HepG2 (cell line): ENCODE results near the gene NPPA. TPM values are rescaled to one million over a fixed set of nuclear protein-coding genes. Genes with fewer than 3 reads are reported as not detected.

Source experiments
- CEBPG ChIP-seq: IDR thresholded peaks from 2 replicates; pipeline ENCODE4 v1.6.1; 2016
- ELF1 ChIP-seq: sonication (generic); formaldehyde crosslinking; IDR thresholded peaks from 2 replicates; pipeline ENCODE4 v1.4.0; 2020; ENCODE audit warnings: missing genetic modification reagents
- GZF1 ChIP-seq: sonication (generic); formaldehyde crosslinking; IDR thresholded peaks from 2 replicates; pipeline ENCODE4 v1.5.1; 2020; ENCODE audit warnings: mild to moderate bottlenecking, missing genetic modification reagents
- HHEX ChIP-seq: IDR thresholded peaks from 2 replicates; pipeline ENCODE4 v1.6.1; 2016; ENCODE audit warnings: control low read depth
- HNF1B ChIP-seq: sonication (generic); formaldehyde crosslinking; IDR thresholded peaks from 2 replicates; pipeline ENCODE4 v1.5.1; 2020; ENCODE audit warnings: mild to moderate bottlenecking, moderate library complexity, missing genetic modification reagents
- NFE2L1 ChIP-seq: sonication (generic); formaldehyde crosslinking; IDR thresholded peaks from 2 replicates; pipeline ENCODE4 v1.4.0; 2020; ENCODE audit warnings: missing genetic modification reagents, mild to moderate bottlenecking, borderline replicate concordance
- PHF8 ChIP-seq: sonication (generic); formaldehyde crosslinking; IDR thresholded peaks from 2 replicates; pipeline ENCODE4 v1.5.0; 2020; ENCODE audit warnings: missing genetic modification reagents
- POLR2AphosphoS2 ChIP-seq: IDR thresholded peaks from 2 replicates; pipeline ENCODE4 v1.6.1; 2011; ENCODE audit warnings: low read depth, low read length, improper control_type of control experiment
- RXRB ChIP-seq: IDR thresholded peaks from 2 replicates; pipeline ENCODE4 v1.6.1; 2016; ENCODE audit warnings: borderline replicate concordance, missing genetic modification reagents, missing compliant biosample characterization
- SAFB2 ChIP-seq: sonication (generic); formaldehyde crosslinking; IDR thresholded peaks from 2 replicates; pipeline ENCODE4 v1.5.1; 2020; ENCODE audit warnings: missing genetic modification reagents, low read depth, mild to moderate bottlenecking, borderline replicate concordance
- SCMH1 ChIP-seq: sonication (generic); formaldehyde crosslinking; IDR thresholded peaks from 2 replicates; pipeline ENCODE4 v1.9.0; 2021; ENCODE audit warnings: missing genetic modification reagents, mild to moderate bottlenecking, borderline replicate concordance
- ZBTB21 ChIP-seq: sonication (generic); formaldehyde crosslinking; IDR thresholded peaks from 2 replicates; pipeline ENCODE4 v1.4.0; 2020; ENCODE audit warnings: missing genetic modification reagents
- ZBTB26 ChIP-seq: IDR thresholded peaks from 2 replicates; pipeline ENCODE4 v1.6.1; 2016; ENCODE audit warnings: missing compliant biosample characterization, missing genetic modification reagents, borderline replicate concordance
- ZBTB42 ChIP-seq: sonication (generic); formaldehyde crosslinking; IDR thresholded peaks from 2 replicates; pipeline ENCODE4 v1.5.0; 2020; ENCODE audit warnings: mild to moderate bottlenecking, missing genetic modification reagents
- ZMAT3 ChIP-seq: sonication (generic); formaldehyde crosslinking; conservative IDR thresholded peaks from 2 replicates; pipeline ENCODE4 v1.7.0; 2021; ENCODE audit warnings: missing genetic modification reagents
- ZMYM2 ChIP-seq: sonication (generic); formaldehyde crosslinking; IDR thresholded peaks from 2 replicates; pipeline ENCODE4 v1.8.0; 2022; ENCODE audit warnings: mild to moderate bottlenecking, missing genetic modification reagents
- ZNF124 ChIP-seq: sonication (generic); formaldehyde crosslinking; IDR thresholded peaks from 2 replicates; pipeline ENCODE4 v1.4.0; 2020; ENCODE audit warnings: missing genetic modification reagents
- ZNF275 ChIP-seq: sonication (generic); formaldehyde crosslinking; IDR thresholded peaks from 2 replicates; pipeline ENCODE4 v1.8.0; 2022; ENCODE audit warnings: missing genetic modification reagents, mild to moderate bottlenecking, inconsistent platforms, borderline replicate concordance
- ZNF34 ChIP-seq: sonication (generic); formaldehyde crosslinking; IDR thresholded peaks from 2 replicates; pipeline ENCODE4 v1.4.0; 2020; ENCODE audit warnings: mild to moderate bottlenecking, missing genetic modification reagents, borderline replicate concordance
- ZNF350 ChIP-seq: sonication (generic); formaldehyde crosslinking; IDR thresholded peaks from 2 replicates; pipeline ENCODE4 v1.4.0; 2020; ENCODE audit warnings: mild to moderate bottlenecking, low read depth, missing genetic modification reagents, borderline replicate concordance
- ZNF367 ChIP-seq: sonication (generic); formaldehyde crosslinking; IDR thresholded peaks from 2 replicates; pipeline ENCODE4 v1.4.0; 2020; ENCODE audit warnings: missing genetic modification reagents, borderline replicate concordance
- ZNF446 ChIP-seq: sonication (generic); formaldehyde crosslinking; IDR thresholded peaks from 2 replicates; pipeline ENCODE4 v1.5.0; 2020; ENCODE audit warnings: mild to moderate bottlenecking, missing genetic modification reagents
- ZNF484 ChIP-seq: sonication (generic); formaldehyde crosslinking; IDR thresholded peaks from 2 replicates; pipeline ENCODE4 v1.5.1; 2020; ENCODE audit warnings: mild to moderate bottlenecking, low read depth, missing genetic modification reagents, borderline replicate concordance
- ZNF660 ChIP-seq: sonication (generic); formaldehyde crosslinking; IDR thresholded peaks from 2 replicates; pipeline ENCODE4 v1.5.1; 2020; ENCODE audit warnings: mild to moderate bottlenecking, low read depth, missing genetic modification reagents, borderline replicate concordance
- ZSCAN31 ChIP-seq: sonication (generic); formaldehyde crosslinking; IDR thresholded peaks from 2 replicates; pipeline ENCODE4 v1.5.0; 2020; ENCODE audit warnings: low read depth, mild to moderate bottlenecking, missing genetic modification reagents
- polyA plus RNA-seq, 8 experiments: library from polyadenylated mRNA; depleted of rRNA in 3 of 8; stranded (reverse) in 7 of 8; unstranded in 1 of 8; fragments of >200 nt; fragmentation: Illumina TruSeq in 4 of 8; extraction: Trizol in 4 of 8; gene quantifications; 2 replicates each; pipeline versions ENCODE4 v1.2.1 to v1.2.3, GENCODE V29; 2011 to 2016; ENCODE audit warnings: low read depth in 4 of 8, missing spikeins in 1 of 8, mixed read lengths in 1 of 8; ENCODE audit not compliant: insufficient read depth in 1 of 8
- total RNA-seq, 5 experiments: library from RNA; depleted of rRNA; stranded (reverse); fragments of >200 nt; fragmentation: Illumina TruSeq; extraction: Trizol; gene quantifications; 2 replicates each; pipeline ENCODE4 v1.2.3, GENCODE V29; 2016; ENCODE audit warnings: low read depth in 1 of 5

The NPPA gene
- total and polyA plus RNA-seq, 2 of the 13 experiments (the other 11 are each of a cell fraction or from before 2014, with no cell fraction given), result not detected

GRCh38 chr1:11858968-11859871 is 11.6 kb upstream of the NPPA start (continued):
- TF ChIP-seq HNF1B (CRISPR knock-in tag) (peak; percentile 24; the same call in 1 of the 2 replicates), GZF1 (peak; percentile 87), ZNF275 (CRISPR knock-in tag) (peak; percentile 89), ZNF484 (CRISPR knock-in tag) (peak; percentile 43; the same call in 1 of the 2 replicates), HHEX (CRISPR knock-in tag) (no peak), ZBTB21 (CRISPR knock-in tag) (peak; percentile 71; the same call in 1 of the 2 replicates), ZMYM2 (CRISPR knock-in tag) (no peak), RXRB (CRISPR knock-in tag) (peak; percentile 85), POLR2AphosphoS2 (no peak), ELF1 (CRISPR knock-in tag) (no peak), PHF8 (CRISPR knock-in tag) (peak; percentile 47; the same call in 1 of the 2 replicates), ZNF34 (CRISPR knock-in tag) (0 out of 2 replicates have a peak, but pooled peaks have one; percentile 70), SCMH1 (CRISPR knock-in tag) (no peak), ZNF350 (CRISPR knock-in tag) (peak; percentile 79), CEBPG (CRISPR knock-in tag) (no peak), ZNF367 (peak; percentile 94; the same call in 1 of the 2 replicates), ZNF660 (CRISPR knock-in tag) (no peak), NFE2L1 (CRISPR knock-in tag) (peak; percentile 54; the same call in 1 of the 2 replicates), ZMAT3 (CRISPR knock-in tag) (peak; percentile 97), SAFB2 (CRISPR knock-in tag) (peak; percentile 84), ZNF124 (CRISPR knock-in tag) (peak; percentile 97), ZNF446 (CRISPR knock-in tag) (peak; percentile 88; the same call in 1 of the 2 replicates), ZBTB26 (CRISPR knock-in tag) (peak; percentile 97), ZBTB42 (CRISPR knock-in tag) (peak; percentile 91; the same call in 1 of the 2 replicates), ZSCAN31 (CRISPR knock-in tag) (peak; percentile 70; the same call in 1 of the 2 replicates)
